HCT116 (cell line): Measurements from ENCODE around the gene ZBTB37. TPM values are rescaled to one million over a fixed set of nuclear protein-coding genes. Genes with fewer than 3 reads are reported as not detected.

ENCODE experiments used
- ATAC-seq: fragments of 200-7000 bp; cut with Tn5 transposase; 2 replicates; pipeline ENCODE4 v1.9.1; 2020; ENCODE audit warnings: mild to moderate bottlenecking, moderate library complexity
- BruUV-seq: library from RNA; stranded (reverse); fragments of 400-500 nt; replicated peaks from 2 replicates; lab custom pipeline; 2021; lab: Mats Ljungman, UMichigan
- CTCF ChIA-PET: fragments of 300-600 bp; sonication (Branson Sonifier 250); formaldehyde crosslinking; loops from one replicate; lab custom pipeline; 2021; ENCODE audit warnings: antibody characterized with exemption; lab: Charles Lee
- POLR2A ChIA-PET: fragments of 300-600, 350-600 bp; sonication (Branson Sonifier 250); formaldehyde crosslinking; loops from one replicate; lab custom pipeline; 2021; ENCODE audit warnings: antibody characterized with exemption; lab: Charles Lee
- RAD21 ChIA-PET, 2 experiments: fragments of 300-600 bp; sonication (Branson Sonifier 250); formaldehyde crosslinking; loops; one replicate each; lab custom pipeline; 2023; ENCODE audit warnings: low total read pairs in 2 of 2; ENCODE audit not compliant: uncharacterized antibody in 2 of 2, unreplicated experiment in 2 of 2, low non-redundant PET in 1 of 2; lab: Charles Lee
- DNase-seq: peaks from one replicate; pipeline ENCODE4 v3.0.0-alpha.2; 2010; ENCODE audit warnings: low read depth, low spot score
- H2AFZ ChIP-seq: fragments of 200-600 bp; shearing (Covaris generic), sonication (generic); 2 replicates; pipeline ENCODE4 v1.6.1; 2017; ENCODE audit warnings: low read depth, mixed run types, mixed read lengths, antibody characterized with exemption, low read length; ENCODE audit not compliant: poor library complexity, severe bottlenecking
- H3K27ac ChIP-seq: 2 replicates; pipeline ENCODE4 v1.5.1; 2012; ENCODE audit warnings: low read depth, low read length
- H3K27me3 ChIP-seq: fragments of 200-600 bp; sonication (generic); 2 replicates; pipeline ENCODE4 v1.6.1; 2016; ENCODE audit warnings: mixed run types, low read length, mixed read lengths; ENCODE audit not compliant: insufficient read depth
- H3K36me3 ChIP-seq, 2 experiments: fragments of 200-500 bp in 1 of 2; fragments of 200-600 bp in 1 of 2; sonication (Bioruptor generic) in 1 of 2; sonication (generic) in 1 of 2; 2 replicates each; pipeline versions ENCODE4 v1.5.1 to v1.6.1; 2014 to 2016; ENCODE audit warnings: low read length in 2 of 2, inconsistent platforms in 1 of 2, mixed read lengths in 1 of 2, mixed run types in 1 of 2; ENCODE audit not compliant: insufficient read depth in 2 of 2, control insufficient read depth in 1 of 2
- H3K4me1 ChIP-seq, 2 experiments: fragments of 200-600 bp in 1 of 2; sonication (generic) in 1 of 2; 2 replicates each; pipeline versions ENCODE4 v1.5.1 to v1.6.1; 2012 to 2017; ENCODE audit warnings: low read length in 2 of 2, inconsistent platforms in 1 of 2, mild to moderate bottlenecking in 1 of 2, mixed read lengths in 1 of 2, mixed run types in 1 of 2, moderate library complexity in 1 of 2; ENCODE audit not compliant: insufficient read depth in 2 of 2, control insufficient read depth in 1 of 2
- H3K4me2 ChIP-seq: fragments of 200-600 bp; sonication (generic); 2 replicates; pipeline ENCODE4 v1.6.1; 2017; ENCODE audit warnings: mixed run types, low read length, mixed read lengths
- H3K4me3 ChIP-seq, 2 experiments: fragments of 200-600 bp in 1 of 2; sonication (generic) in 1 of 2; replicated peaks in 1 of 2; 2 replicates each; pipeline ENCODE4 v1.5.1; 2011 to 2016; ENCODE audit warnings: low read length in 2 of 2, control low read depth in 1 of 2, low read depth in 1 of 2, mild to moderate bottlenecking in 1 of 2, mixed read lengths in 1 of 2, mixed run types in 1 of 2
- H3K79me2 ChIP-seq: fragments of 200-600 bp; sonication (generic); 2 replicates; pipeline ENCODE4 v1.6.1; 2017; ENCODE audit warnings: mild to moderate bottlenecking, mixed run types, low read length, moderate library complexity, mixed read lengths; ENCODE audit not compliant: insufficient read depth
- H3K9ac ChIP-seq: fragments of 200-600 bp; sonication (generic); 2 replicates; pipeline ENCODE4 v1.6.1; 2016; ENCODE audit warnings: low read length, mixed read lengths
- H3K9me2 ChIP-seq: fragments of 200-600 bp; sonication (generic), shearing (Covaris generic); 2 replicates; pipeline ENCODE4 v1.6.1; 2017; ENCODE audit warnings: mixed run types, mild to moderate bottlenecking, moderate library complexity; ENCODE audit not compliant: insufficient read depth
- H3K9me3 ChIP-seq, 2 experiments: fragments of 200-500 bp in 1 of 2; fragments of 200-600 bp in 1 of 2; sonication (Bioruptor generic) in 1 of 2; sonication (generic) in 1 of 2; 2 replicates each; pipeline ENCODE4 v1.6.1; 2014 to 2017; ENCODE audit warnings: low read length in 2 of 2, mixed read lengths in 2 of 2, inconsistent platforms in 1 of 2, low read depth in 1 of 2, mild to moderate bottlenecking in 1 of 2, mixed run types in 1 of 2, moderate library complexity in 1 of 2; ENCODE audit not compliant: control insufficient read depth in 1 of 2, insufficient read depth in 1 of 2
- H4K20me1 ChIP-seq: fragments of 200-600 bp; sonication (generic), shearing (Covaris generic); 2 replicates; pipeline ENCODE4 v1.6.1; 2017; ENCODE audit warnings: mixed run types, mild to moderate bottlenecking, moderate library complexity; ENCODE audit not compliant: insufficient read depth
- CEBPB ChIP-seq: IDR thresholded peaks from 2 replicates; pipeline ENCODE4 v1.6.1; 2012; ENCODE audit warnings: low read depth
- EGR1 ChIP-seq: IDR thresholded peaks from 2 replicates; pipeline ENCODE4 v1.6.1; 2012; ENCODE audit warnings: low read depth
- ELF1 ChIP-seq: IDR thresholded peaks from 2 replicates; pipeline ENCODE4 v1.6.1; 2012; ENCODE audit warnings: low read depth, borderline replicate concordance
- EZH2 ChIP-seq: fragments of 200-600 bp; sonication (generic); IDR thresholded peaks from 2 replicates; pipeline ENCODE4 v1.6.1; 2017; ENCODE audit warnings: antibody characterized with exemption, mixed run types
- EZH2phosphoT487 ChIP-seq: fragments of 200-600 bp; IDR thresholded peaks from 2 replicates; pipeline ENCODE4 v1.6.1; 2018; ENCODE audit warnings: antibody characterized with exemption, borderline replicate concordance
- FOSL1 ChIP-seq: IDR thresholded peaks from 2 replicates; pipeline ENCODE4 v1.6.1; 2012; ENCODE audit warnings: low read depth
- JUND ChIP-seq: IDR thresholded peaks from 2 replicates; pipeline ENCODE4 v1.6.1; 2012
- POLR2A ChIP-seq: IDR thresholded peaks from 2 replicates; pipeline ENCODE4 v1.7.0; 2011; ENCODE audit warnings: borderline replicate concordance; ENCODE audit not compliant: insufficient read depth, insufficient read length; ENCODE audit errors: extremely low read depth
- RAD21 ChIP-seq: IDR thresholded peaks from 2 replicates; pipeline ENCODE4 v1.6.1; 2012; ENCODE audit warnings: low read depth, mild to moderate bottlenecking
- SIN3A ChIP-seq: IDR thresholded peaks from 2 replicates; pipeline ENCODE4 v1.6.1; 2012; ENCODE audit warnings: low read depth
- SP1 ChIP-seq: IDR thresholded peaks from 2 replicates; pipeline ENCODE4 v1.6.1; 2012; ENCODE audit warnings: low read depth
- SRF ChIP-seq: IDR thresholded peaks from 2 replicates; pipeline ENCODE4 v1.6.1; 2012; ENCODE audit warnings: low read depth
- ZFX ChIP-seq: fragments of 450-650 bp; IDR thresholded peaks from 2 replicates; pipeline ENCODE4 v1.6.1; 2017
- ZNF274 ChIP-seq: fragments of 200-500 bp; sonication (Bioruptor generic); IDR thresholded peaks from 2 replicates; pipeline ENCODE4 v1.6.1; 2014; ENCODE audit warnings: mild to moderate bottlenecking, low read depth, low read length, inconsistent platforms
- intact Hi-C: fragments of 100-400 bp; cut with micrococcal nuclease; formaldehyde crosslinking; loops from 2 replicates; pipeline ENCODE4 v1.10.0; 2022
- total RNA-seq: library from RNA; stranded (reverse); gene quantifications from one replicate; pipeline ENCODE4 v1.2.1, GENCODE V29; 2021; ENCODE audit not compliant: unreplicated experiment
- TF ChIP-seq, protein P1 (sequence below): IDR thresholded peaks from 2 replicates; pipeline ENCODE4 v1.6.1; 2012
- TF ChIP-seq, protein P2 (sequence below): IDR thresholded peaks from 2 replicates; pipeline ENCODE4 v1.6.1; 2011; ENCODE audit warnings: mild to moderate bottlenecking, low read length, moderate library complexity; ENCODE audit not compliant: insufficient replicate concordance; ENCODE audit errors: extremely low read depth
- TF ChIP-seq, protein P3 (sequence below), 3 experiments: fragments of 200-600 bp in 1 of 3; sonication (generic) in 1 of 3; IDR thresholded peaks in 2 of 3; conservative IDR thresholded peaks in 1 of 3; 2 replicates each; pipeline ENCODE4 v1.5.1; 2012 to 2017; ENCODE audit warnings: low read depth in 2 of 3, low read length in 2 of 3, antibody characterized with exemption in 1 of 3, borderline replicate concordance in 1 of 3, control low read depth in 1 of 3, mild to moderate bottlenecking in 1 of 3, mixed read lengths in 1 of 3, mixed run types in 1 of 3, moderate library complexity in 1 of 3; ENCODE audit not compliant: insufficient read depth in 1 of 3
- TF ChIP-seq, protein P4 (sequence below): IDR thresholded peaks from 2 replicates; pipeline ENCODE4 v1.6.1; 2012; ENCODE audit warnings: low read depth

Gene ZBTB37
- total RNA-seq, 1 experiment from 2014 or later: 9.5 TPM

DNA sequence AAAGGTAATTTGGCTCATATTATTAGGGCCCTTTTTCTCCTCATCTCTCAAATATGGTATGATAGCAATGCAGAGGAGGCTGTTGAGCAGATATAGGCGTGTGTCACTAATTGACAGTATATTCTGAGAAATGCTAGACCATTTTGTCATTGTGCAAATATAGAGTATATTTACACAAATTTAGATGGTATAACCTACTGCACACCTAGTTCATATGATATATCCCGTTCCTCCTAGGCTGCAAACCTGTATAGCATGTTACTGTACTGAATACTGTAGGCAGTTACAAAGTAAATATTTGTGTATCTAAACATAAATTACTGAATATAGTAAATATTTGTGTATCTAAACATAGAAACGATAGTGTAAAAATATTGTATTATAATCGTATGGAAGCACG, 8.6 kb downstream of the ZBTB37 start:
- no peak for DNase-seq
- H3K9ac ChIP-seq: no peak overlapping the region
- no peaks in the 10 kb centered on the region for H3K9me2 ChIP-seq
- ChIA-PET POLR2A (interaction anchor here (2.4 kb wide), 1 partner anchor 9 kb away, joined by 11 read pairs; the partner anchor contains the start of genes GAS5 and ZBTB37), CTCF (no interaction called here), RAD21 (no interaction called here)
- TF ChIP-seq, protein P1, sequence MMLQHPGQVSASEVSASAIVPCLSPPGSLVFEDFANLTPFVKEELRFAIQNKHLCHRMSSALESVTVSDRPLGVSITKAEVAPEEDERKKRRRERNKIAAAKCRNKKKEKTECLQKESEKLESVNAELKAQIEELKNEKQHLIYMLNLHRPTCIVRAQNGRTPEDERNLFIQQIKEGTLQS: no peak
- no peak for TF ChIP-seq CEBPB
- TF ChIP-seq, protein P2, sequence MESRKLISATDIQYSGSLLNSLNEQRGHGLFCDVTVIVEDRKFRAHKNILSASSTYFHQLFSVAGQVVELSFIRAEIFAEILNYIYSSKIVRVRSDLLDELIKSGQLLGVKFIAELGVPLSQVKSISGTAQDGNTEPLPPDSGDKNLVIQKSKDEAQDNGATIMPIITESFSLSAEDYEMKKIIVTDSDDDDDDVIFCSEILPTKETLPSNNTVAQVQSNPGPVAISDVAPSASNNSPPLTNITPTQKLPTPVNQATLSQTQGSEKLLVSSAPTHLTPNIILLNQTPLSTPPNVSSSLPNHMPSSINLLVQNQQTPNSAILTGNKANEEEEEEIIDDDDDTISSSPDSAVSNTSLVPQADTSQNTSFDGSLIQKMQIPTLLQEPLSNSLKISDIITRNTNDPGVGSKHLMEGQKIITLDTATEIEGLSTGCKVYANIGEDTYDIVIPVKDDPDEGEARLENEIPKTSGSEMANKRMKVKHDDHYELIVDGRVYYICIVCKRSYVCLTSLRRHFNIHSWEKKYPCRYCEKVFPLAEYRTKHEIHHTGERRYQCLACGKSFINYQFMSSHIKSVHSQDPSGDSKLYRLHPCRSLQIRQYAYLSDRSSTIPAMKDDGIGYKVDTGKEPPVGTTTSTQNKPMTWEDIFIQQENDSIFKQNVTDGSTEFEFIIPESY: no peak
- no peak for TF ChIP-seq SRF
- no peak for TF ChIP-seq EZH2phosphoT487
- TF ChIP-seq, protein P3, sequence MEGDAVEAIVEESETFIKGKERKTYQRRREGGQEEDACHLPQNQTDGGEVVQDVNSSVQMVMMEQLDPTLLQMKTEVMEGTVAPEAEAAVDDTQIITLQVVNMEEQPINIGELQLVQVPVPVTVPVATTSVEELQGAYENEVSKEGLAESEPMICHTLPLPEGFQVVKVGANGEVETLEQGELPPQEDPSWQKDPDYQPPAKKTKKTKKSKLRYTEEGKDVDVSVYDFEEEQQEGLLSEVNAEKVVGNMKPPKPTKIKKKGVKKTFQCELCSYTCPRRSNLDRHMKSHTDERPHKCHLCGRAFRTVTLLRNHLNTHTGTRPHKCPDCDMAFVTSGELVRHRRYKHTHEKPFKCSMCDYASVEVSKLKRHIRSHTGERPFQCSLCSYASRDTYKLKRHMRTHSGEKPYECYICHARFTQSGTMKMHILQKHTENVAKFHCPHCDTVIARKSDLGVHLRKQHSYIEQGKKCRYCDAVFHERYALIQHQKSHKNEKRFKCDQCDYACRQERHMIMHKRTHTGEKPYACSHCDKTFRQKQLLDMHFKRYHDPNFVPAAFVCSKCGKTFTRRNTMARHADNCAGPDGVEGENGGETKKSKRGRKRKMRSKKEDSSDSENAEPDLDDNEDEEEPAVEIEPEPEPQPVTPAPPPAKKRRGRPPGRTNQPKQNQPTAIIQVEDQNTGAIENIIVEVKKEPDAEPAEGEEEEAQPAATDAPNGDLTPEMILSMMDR (IDR thresholded peaks at IDR 0.05 in 2 of 3, conservative IDR thresholded peaks at IDR 0.05 in 1 of 3; ENCODE audit: borderline replicate concordance in 1 of 3, insufficient read depth in 1 of 3, low read depth in 2 of 3, low read length in 2 of 3): no peak
- TF ChIP-seq EZH2: no peak
- no peak for TF ChIP-seq SIN3A
- TF ChIP-seq FOSL1: no peak
- TF ChIP-seq ELF1: no peak
- no peak for TF ChIP-seq POLR2A
- TF ChIP-seq RAD21: no peak
- no peak for TF ChIP-seq SP1
- TF ChIP-seq, protein P4, sequence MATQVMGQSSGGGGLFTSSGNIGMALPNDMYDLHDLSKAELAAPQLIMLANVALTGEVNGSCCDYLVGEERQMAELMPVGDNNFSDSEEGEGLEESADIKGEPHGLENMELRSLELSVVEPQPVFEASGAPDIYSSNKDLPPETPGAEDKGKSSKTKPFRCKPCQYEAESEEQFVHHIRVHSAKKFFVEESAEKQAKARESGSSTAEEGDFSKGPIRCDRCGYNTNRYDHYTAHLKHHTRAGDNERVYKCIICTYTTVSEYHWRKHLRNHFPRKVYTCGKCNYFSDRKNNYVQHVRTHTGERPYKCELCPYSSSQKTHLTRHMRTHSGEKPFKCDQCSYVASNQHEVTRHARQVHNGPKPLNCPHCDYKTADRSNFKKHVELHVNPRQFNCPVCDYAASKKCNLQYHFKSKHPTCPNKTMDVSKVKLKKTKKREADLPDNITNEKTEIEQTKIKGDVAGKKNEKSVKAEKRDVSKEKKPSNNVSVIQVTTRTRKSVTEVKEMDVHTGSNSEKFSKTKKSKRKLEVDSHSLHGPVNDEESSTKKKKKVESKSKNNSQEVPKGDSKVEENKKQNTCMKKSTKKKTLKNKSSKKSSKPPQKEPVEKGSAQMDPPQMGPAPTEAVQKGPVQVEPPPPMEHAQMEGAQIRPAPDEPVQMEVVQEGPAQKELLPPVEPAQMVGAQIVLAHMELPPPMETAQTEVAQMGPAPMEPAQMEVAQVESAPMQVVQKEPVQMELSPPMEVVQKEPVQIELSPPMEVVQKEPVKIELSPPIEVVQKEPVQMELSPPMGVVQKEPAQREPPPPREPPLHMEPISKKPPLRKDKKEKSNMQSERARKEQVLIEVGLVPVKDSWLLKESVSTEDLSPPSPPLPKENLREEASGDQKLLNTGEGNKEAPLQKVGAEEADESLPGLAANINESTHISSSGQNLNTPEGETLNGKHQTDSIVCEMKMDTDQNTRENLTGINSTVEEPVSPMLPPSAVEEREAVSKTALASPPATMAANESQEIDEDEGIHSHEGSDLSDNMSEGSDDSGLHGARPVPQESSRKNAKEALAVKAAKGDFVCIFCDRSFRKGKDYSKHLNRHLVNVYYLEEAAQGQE: no peak
- no peak for TF ChIP-seq EGR1
- TF ChIP-seq ZNF274: no peak
- no peak for TF ChIP-seq ZFX
- no peak for TF ChIP-seq JUND
- no peaks in the 10 kb centered on the region for H4K20me1 ChIP-seq
- no peak overlapping the region for H3K4me2 ChIP-seq
- H3K27me3 ChIP-seq: no peaks in the 10 kb centered on the region
- no peaks in the 10 kb centered on the region for H3K4me1 ChIP-seq
- H3K27ac ChIP-seq: no peak overlapping the region
- no peak for ATAC-seq
- intact Hi-C loops: no loop called here
- no peak overlapping the region for H2AFZ ChIP-seq
- H3K9me3 ChIP-seq: no peaks in the 10 kb centered on the region
- BruUV-seq: no TSS peak
- no peak overlapping the region for H3K4me3 ChIP-seq
- H3K36me3 ChIP-seq: no peaks in the 10 kb centered on the region
- no peaks in the 10 kb centered on the region for H3K79me2 ChIP-seq
